Measurements from ENCODE around the gene ARID3B. TPM values are rescaled to one million over a fixed set of nuclear protein-coding genes. Genes with fewer than 3 reads are reported as not detected.
A peak's percentile ranks its signal among the peaks of the same experiment; 100 is the strongest.

Gene ARID3B
- total and polyA plus RNA-seq, 2 of the 4 experiments (the other 2 are of a cell fraction): 2.5 to 5.0 TPM

DNA sequence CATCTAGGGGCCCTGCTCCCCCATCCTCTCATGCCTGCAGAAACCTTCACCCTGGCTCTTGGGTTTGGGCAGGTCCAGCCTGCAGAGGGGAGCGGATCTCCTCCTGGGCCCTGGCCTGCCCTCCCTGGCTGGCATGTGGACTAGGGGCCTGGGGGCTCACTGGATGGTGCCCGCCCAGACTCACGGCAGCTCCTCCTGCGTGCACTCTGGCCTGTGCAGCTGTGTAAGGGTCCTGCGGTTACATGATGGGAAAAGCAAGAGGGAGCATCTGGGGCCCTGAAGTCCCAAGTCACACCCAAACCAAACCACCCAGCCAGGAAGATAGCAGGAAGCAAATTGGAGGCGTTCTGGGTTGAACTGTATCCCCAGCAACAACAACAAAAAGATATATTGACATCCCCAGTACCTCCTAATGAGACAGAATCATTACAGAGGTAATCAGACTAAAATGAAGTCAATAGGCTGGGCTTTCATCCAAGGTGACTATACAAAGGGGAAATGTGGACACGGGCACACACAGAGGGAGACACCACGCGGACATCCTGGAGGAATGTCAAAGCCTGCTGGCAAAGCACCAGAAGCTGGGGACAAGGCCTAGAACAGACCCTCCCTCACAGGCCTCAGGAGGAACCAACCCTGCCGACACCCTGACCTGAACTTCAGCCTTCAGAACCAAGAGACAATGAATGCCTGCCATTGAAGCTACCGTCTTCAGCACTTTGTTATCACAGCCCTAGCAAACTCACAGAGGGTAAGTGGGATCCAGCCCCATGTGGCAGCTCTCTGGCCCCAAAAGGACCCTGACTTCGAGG lies 64.2 kb downstream of the ARID3B start:
- H2AFZ ChIP-seq (replicated peaks; ENCODE audit: low read length, poor library complexity): peak overlapping the region; percentile 48
- POLR2A ChIA-PET (ENCODE audit: unreplicated experiment): no interaction called here
- no peaks in the 10 kb centered on the region for H3K9me1 ChIP-seq (ENCODE audit: insufficient read depth, low read length)
- H4K20me1 ChIP-seq (ENCODE audit: insufficient read depth, low read length): 0 out of 2 replicates have a peak, but pooled peaks cover 3% of the 10 kb centered on the region
- no peak overlapping the region for H3K4ac ChIP-seq (ENCODE audit: low read depth, low read length)
- H2AK5ac ChIP-seq (ENCODE audit: low read depth, low read length): no peak overlapping the region
- H3K36me3 ChIP-seq (ENCODE audit: control insufficient read depth, insufficient read depth, low read length): no peaks in the 10 kb centered on the region
- intact Hi-C loops (cut with micrococcal nuclease): no loop called here
- no peak overlapping the region for H2BK120ac ChIP-seq (ENCODE audit: low read depth, low read length)
- H4K8ac ChIP-seq (ENCODE audit: low read depth in 2 of 2, low read length in 2 of 2): no peak overlapping the region
- DNase-seq (no peak), ATAC-seq (ENCODE audit: low read depth) (no peak)
- no TSS peak for BruUV-seq (replicated peaks)
- H4K91ac ChIP-seq (ENCODE audit: insufficient read depth, low read depth, low read length): no peak overlapping the region
- H3K4me3 ChIP-seq (ENCODE audit: insufficient read depth, low read depth, low read length): no peak overlapping the region
- in situ Hi-C loops (cut with MboI; ENCODE audit: low sequenced_read_pairs): no loop called here
- no peak overlapping the region for H2BK20ac ChIP-seq (ENCODE audit: low read depth, low read length)
- no peak overlapping the region for H3K23ac ChIP-seq (ENCODE audit: low read depth, low read length)
- 13% methylated on average over 3 of the region's 12 CpGs; no CpG with 5 or more reads in 1 of the 2 experiments for WGBS, 2 experiments (ENCODE audit: extremely low coverage in 2 of 2, insufficient read length in 1 of 2)
- H3K79me1 ChIP-seq (ENCODE audit: low read depth in 1 of 2, low read length in 2 of 2): no peaks in the 10 kb centered on the region
- H3K56ac ChIP-seq (ENCODE audit: extremely low read depth, insufficient read depth, low read length): no peak overlapping the region
- H3K14ac ChIP-seq (replicated peaks; ENCODE audit: low read depth, low read length): no peak overlapping the region
- H2BK5ac ChIP-seq (ENCODE audit: low read depth, low read length, poor library complexity, severe bottlenecking): no peak overlapping the region
- no peak overlapping the region for H3K18ac ChIP-seq (ENCODE audit: low read depth, low read length)
- CTCF ChIA-PET: no interaction called here
- peaks cover under 1% of the 10 kb centered on the region; the same call in 1 of the 2 replicates for H3K4me1 ChIP-seq (ENCODE audit: control insufficient read depth, insufficient read depth, low read length)
- H2AK9ac ChIP-seq (replicated peaks; ENCODE audit: low read depth, low read length, poor library complexity): peak overlapping the region; percentile 9
- H3K4me2 ChIP-seq (ENCODE audit: low read depth, low read length): no peak overlapping the region
- H3K9ac ChIP-seq (ENCODE audit: low read depth, low read length): no peak overlapping the region
- H3K9me3 ChIP-seq (ENCODE audit: control insufficient read depth, insufficient read depth, low read length): no peaks in the 10 kb centered on the region
- no peak overlapping the region for H4K5ac ChIP-seq (ENCODE audit: low read depth, low read length)
- peaks cover 5% of the 10 kb centered on the region; the same call in 1 of the 2 replicates for H3K27me3 ChIP-seq (ENCODE audit: control insufficient read depth, insufficient read depth, low read length)
- no peak for TF ChIP-seq RFX5 (IDR thresholded peaks at IDR 0.05; ENCODE audit: low read depth, low read length)
- TF ChIP-seq RCOR1 (IDR thresholded peaks at IDR 0.05; ENCODE audit: insufficient replicate concordance, low read length): no peak
- TF ChIP-seq POLR2A (IDR thresholded peaks at IDR 0.05; ENCODE audit: low read depth, low read length): no peak
- no peak for TF ChIP-seq BHLHE40 (IDR thresholded peaks at IDR 0.05; ENCODE audit: low read depth, low read length)
- H3K27ac ChIP-seq (ENCODE audit: insufficient read depth, low read length): no peak overlapping the region
- H2BK15ac ChIP-seq (ENCODE audit: low read depth, low read length): no peak overlapping the region
- dilution Hi-C loops (cut with HindIII; ENCODE audit: low sequenced_read_pairs, unreplicated experiment): no loop called here

Data from IMR-90 (cell line).